NCI-H2029 (cell line): ENCODE data around the gene CKAP4.

Experiments
- DNase-seq: peaks from one replicate; lab custom pipeline; 2025; lab: John Stamatoyannopoulos, UW

CKAP4 gene

DNA sequence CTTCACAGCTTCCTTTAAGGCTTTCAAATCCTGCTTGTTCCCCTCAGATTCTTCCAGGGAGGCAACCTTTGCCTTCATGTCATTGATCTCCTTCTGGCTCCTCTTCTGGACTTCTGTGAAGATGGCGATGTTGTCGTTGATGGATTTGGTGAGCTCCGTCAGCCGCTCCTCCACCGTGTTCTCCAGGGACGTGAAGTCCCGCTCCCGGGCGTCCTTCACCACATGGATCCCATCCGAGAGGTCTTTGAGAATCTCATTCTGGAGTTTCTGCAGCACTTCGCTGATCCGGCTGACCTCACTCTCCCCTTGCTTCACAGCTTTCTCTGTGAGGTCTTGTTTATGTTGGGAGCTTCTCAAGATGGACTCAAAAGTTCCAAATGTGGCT, 7.9 kb downstream of the CKAP4 start:
- no peak for DNase-seq

DNA sequence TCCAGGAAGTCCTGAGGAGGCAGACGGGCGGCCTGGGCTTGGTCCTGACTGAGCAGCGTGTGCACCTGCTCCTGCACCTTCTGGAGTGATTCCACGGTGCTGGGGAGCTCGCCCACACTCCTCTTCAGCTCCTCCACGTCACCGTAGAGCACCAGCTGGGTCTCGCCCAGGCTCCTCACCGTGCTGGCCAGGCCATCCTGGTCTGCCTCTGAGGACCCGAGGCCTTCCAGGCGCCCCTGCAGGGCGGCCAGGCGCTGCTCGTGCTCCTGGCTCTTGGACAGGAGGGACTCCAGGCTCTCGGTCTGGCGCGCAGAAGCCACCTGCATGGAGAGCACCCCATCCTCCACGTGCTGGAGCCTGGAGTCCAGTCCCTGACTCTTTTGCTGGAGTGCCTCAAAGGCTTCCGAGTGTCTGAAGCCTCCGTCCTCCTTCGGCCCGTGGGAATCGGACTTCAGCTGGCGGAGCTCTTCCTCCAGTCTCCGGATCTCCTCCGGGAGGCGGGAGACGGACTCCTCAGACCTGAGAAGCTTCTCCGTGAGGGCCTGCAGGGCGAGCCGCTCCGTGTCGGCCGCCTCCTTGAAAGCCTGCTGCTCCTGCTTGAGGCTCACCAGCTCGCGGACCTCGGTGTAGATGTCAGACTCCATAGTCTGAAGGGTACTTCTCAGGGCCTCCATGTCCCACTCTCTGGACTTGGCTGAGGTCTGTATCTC, 8.4 kb downstream of the CKAP4 start:
- DNase-seq: no peak

DNA sequence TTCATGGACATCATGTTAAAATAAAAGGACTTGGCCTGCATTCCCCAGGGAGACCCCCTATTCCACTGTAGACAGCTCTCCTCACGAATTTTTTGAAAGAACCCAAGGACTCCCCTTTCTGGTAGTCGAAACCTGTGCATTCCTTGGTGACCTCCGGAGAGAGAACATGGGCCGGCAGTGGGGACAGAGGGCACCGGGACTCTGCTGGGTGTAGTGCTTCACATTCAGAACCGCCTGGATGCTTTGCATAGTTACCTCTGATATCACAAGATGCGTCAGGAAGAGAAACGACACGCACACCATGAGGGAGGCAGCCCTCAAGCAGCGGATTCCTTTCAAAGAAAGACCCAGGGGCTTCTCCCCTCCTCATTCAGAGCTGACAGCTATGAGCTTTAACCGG, 9.7 kb downstream of the CKAP4 start:
- no peak for DNase-seq

DNA sequence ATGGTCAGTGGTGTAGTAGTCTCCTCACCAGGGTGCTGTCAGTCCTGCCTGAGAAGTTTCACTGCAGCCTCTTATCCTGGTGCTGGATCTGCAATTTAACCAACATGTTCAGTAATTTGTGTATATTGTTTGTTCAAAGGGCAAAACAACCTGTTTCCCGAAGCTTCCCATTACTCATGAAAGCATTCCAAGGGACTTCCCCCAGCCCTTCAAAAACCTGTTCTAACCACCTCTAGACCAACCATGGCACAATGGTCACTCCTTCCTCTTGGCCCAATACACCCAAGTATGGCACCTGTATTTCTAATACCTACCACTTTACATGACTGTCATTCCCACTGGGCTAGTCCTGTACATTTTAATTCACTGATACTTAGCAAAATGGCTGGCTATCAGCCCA, 12.1 kb downstream of the CKAP4 start:
- DNase-seq: no peak

DNA sequence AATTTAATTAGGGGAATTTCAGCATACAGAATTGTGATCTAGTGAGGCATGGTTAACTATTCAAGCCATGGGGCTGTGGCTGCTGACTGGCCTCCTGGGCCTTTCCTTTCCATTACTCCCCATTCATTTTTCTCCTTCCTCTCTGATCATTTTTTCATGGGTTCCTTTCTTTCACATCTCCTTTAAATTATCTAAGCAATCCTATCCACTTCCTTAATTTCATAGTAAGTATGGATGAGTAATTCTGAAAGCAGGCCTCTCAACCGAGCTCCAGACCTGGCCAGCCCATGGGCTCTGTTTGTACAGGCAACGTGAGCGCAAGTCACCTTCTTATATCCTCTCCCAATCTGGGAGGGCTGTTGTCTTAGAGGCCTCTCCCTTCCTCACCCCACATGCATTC, 13.4 kb downstream of the CKAP4 start:
- no peak for DNase-seq

DNA sequence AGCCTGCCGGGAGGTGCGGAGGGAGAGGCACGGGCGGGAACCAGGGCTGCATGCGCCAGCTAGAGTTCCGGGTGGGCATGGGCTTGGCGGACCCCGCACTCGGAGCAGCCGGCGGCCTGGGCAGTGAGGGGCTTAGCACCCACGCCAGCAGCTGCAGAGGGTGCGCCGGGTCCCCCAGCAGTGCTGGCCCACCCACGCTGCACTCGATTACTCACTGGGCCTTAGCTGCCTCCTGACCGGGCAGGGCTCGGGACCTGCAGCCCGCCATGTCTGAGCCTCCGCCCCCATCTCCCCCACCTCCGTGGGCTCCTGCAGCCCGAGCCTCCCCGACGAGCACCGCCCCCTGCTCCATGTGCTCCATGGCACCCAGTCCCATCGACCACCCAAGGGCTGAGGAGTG, 14.8 kb downstream of the CKAP4 start:
- DNase-seq: no peak

DNA sequence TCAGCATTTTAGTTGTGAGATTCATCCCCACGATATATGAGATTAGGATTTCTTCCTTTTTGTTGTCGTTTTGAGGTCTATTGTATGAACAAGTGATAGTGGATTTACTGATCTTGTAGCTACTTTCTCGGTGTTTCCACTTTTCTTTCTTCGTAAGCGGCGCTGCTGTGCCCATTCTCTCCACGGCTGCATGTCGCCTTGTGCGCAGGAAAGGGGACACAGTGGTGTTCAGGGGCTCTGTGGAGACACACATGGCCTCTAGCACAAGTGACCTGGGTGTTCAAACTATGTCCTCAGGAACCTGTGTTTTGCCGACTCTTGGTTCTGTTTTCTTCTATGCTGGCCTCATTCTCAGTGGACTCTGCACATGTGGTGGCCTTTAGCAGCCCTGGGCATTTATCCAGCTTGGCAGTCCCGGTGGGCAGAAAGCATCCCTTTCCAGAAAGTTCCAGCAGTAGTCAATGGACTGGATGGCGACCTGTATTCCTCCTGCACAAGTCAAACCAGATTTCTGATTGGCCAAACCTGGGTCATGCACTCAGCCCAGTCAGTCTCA, 18.7 kb downstream of the CKAP4 start:
- DNase-seq: no peak

DNA sequence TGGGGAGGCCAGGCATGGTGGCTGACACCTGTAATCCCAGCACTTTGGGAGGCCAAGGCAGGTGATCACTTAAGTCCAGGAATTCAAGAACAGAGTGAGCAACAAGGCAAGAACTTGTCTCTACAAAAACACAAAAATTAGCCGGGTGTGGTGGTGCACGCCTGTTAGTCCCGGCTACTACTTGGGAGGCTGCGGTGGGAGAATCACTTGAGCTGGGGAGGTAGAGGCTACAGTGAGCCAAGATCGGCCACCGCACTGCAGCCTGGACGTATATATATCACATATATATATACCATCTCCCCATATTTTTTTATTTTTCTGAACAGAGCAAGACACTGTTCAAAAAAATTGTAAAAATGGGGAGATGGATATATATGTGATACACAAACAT, 19.5 kb downstream of the CKAP4 start:
- no peak for DNase-seq

DNA sequence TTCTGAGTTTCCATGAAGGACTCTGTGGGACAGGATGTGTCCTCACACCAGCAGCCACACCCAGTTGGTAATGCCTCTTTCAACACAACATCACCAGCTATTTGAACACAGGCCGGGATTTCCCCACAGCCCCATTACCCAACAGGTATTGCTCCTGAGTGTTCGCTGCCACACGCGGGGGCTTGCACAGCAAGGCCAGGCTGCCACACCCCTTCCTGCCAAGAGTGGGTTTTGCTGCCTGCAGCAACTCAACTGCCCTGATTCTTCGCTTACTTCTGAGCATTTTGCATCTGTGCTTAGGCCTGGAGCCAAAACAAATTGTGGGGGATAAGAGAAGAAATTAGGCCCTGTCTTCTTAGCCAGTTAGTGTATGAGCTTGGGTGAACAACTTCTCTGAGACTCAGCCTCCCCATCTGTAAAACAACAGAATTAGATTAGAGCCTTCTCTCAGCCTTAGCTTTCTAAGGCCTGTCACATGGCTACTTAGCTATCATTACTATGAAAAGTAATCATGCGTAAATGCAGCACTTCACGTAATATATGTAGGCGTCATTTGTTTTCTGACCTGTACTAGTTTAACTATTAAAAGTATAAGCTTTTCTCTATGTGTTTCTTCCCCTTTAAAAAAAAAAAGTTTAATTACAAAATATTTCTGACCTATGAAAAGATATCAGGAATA, 20.0 kb downstream of the CKAP4 start:
- DNase-seq: no peak

DNA sequence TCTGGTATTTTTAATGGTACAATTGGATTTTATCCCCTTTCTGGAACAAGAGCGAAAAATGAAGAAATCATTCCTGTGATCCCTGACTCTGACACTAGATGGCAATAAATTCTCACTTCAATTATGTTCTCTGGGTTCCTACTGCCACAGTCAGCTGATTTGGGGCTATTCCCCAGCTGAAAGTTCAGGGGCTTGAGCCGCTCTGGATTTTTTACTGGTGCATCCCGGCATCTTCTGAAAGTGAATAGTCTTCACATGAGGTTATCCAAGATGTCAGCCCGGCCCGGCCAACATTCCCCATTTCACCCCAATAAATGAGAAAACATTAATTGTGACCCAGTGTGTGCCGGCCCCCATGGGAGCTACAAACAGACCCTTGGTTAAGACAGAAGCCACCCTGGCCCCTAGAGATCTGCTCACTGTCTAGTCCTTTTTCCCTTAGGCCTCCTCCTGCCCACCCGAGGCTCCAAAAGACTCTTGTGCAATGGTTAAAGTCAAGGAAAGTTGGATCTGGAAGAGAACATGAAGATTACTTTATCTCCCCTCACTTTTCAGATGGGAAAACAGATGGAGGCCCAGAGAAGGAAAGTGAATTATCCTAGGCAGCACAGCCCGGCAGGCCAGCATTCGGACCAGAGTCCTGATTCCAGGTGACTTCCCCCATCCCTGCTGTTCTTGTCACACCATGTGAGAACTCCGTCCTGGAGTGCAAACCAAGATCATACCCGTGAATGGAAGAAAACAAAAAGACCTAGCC, 20.8 kb downstream of the CKAP4 start:
- peak; percentile 57 for DNase-seq

DNA sequence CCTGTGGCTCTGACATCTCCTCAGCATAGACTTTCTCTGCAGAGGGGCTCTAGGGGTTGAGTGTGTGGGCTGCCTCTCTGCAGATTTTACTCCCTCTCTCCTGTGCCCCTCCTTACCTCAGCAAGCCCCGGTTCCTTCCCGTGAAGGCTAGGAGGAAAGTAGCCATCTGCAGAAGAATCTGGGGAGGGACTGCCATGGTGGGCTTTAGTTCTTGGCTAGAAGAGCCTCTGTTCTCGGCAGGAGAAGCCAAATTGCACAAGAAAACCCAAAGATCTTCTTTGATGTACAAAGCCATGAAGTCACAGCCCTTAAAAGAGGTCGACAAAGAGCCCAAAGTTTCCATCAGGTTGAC, 23.5 kb downstream of the CKAP4 start:
- no peak for DNase-seq

DNA sequence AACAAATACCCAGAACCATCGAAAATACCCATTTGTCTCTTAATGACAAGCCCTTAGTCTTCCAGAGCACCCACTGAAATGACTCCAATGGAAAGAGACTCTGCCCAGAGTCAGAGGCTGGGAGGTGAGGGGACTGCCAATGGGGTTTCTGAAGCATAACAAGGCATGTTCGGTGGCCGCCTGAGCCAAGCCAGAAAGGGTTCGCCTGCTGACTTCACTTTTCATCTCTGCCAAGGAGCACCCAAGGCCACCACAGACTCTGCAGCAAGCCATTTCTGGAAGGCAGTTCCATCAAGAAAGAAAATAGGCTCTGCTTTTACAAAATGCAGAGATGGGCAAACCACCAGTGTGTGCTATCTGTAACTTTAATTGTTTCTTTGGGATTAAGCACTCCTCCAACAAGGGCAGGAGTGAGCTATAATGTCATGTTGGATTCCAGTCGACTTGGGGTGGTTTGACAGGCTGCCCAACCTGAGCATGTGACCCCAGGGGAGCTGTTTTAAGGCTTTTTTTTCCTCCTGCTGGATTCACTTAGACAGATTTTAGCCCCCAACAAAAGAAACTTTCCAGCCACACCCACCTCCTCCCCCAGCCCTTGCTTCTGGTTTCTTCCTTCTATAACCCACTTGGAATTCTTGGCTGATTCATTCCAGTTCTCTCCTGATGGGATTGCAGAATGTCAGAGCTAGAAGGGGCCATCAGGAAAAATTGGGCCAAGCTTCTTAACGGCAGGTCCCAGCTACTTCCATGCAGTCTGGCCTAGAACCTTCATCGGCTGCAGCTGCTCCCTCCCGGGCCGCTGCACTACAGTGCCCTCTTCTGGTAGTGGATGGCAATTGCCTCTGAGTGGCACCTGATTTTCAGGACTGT, 24.1 kb downstream of the CKAP4 start:
- peak; percentile 52 for DNase-seq

DNA sequence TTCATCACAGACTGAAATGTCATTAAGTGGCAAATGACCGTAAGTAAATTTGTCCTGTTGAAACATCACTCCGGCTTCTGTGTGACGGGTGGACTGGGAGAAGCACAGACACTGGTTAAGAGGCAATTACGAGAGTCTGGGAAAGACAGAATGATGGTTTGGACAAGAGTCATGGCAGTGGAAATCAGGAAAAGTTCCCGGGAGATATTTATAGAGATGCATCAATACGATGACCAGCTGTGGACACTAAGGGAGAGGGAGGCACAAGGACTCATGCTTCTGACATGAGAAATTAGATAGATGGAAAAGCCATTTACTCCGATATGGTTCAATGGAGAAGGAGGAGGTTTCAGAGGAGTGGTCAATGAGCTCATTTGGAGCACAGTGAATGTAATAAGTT, 27.3 kb downstream of the CKAP4 start:
- no peak for DNase-seq

DNA sequence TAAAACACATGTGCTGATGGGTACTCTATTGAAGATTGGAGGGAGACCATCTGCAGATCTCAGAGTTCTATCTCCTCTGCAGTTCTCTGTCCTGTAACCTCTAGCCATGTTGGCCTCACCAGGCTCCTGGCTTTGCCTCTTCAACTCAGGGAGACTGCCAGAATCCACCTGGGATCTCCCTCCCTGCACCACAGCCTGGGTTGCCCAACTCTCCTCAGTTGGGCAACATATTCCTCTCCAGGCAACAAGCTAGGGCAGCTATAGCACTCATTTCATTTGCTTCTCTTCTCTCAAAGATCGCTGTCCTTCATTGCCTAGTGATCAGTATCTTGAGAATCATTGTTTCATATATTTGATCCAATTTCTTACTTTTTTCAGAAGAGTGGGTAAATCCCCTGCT, 28.8 kb downstream of the CKAP4 start:
- DNase-seq: no peak

DNA sequence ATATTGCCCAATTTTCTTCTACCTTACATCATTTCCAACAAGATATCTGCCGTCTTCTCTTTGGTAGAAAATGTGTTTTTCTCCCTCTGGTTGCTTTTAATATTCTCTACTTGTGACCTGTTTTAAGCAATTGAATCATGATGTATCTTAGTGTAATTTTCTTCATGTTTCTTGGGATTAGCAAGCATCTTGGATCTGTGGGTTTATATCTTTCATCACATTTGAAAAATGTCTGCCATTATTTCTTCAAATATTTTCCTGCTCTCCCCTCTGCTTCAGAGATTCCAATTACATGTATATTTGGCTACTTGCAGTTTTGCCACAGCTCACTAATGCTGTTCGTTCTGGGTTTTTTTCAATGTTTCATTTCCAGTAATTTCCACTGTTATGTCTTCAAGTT, 30.1 kb downstream of the CKAP4 start:
- DNase-seq: no peak

DNA sequence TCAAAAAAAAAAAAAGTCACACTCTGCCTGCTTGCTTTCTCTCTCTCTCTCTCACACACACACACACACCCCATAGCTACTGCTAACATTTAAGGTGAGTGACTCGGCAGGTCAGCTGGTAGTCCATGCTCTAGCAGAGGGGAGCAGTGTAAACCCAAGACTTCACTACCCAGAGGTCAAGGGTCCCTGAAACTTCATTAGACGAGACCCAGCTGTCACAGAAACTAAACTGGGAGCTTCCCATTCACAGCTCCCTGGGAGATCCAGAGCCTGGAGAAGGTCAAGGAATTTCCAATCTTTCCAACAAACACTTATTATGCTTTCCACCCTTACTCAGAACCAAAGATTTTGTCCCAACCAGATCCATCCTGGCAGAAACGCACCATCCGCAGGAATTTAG, 33.2 kb downstream of the CKAP4 start:
- no peak for DNase-seq

DNA sequence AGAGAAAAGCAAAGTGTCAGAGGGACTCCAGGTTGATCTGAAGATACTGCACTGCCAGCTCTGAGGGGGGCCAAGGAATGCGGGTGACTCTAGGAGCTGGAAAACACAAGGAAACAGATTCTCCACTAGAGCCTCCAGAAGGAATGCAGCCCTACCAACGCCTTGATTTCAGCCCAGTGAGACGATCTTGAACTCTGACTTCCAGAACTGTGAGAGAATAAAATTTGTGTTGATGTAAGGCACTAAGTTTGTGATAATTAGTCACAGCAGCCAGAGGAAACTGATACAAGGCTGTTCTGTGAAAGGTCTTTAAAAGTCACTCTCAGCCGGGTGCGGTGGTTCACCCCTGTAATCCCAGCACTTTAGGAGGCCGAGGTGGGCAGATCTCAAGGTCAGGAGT, 34.2 kb downstream of the CKAP4 start:
- DNase-seq: no peak

DNA sequence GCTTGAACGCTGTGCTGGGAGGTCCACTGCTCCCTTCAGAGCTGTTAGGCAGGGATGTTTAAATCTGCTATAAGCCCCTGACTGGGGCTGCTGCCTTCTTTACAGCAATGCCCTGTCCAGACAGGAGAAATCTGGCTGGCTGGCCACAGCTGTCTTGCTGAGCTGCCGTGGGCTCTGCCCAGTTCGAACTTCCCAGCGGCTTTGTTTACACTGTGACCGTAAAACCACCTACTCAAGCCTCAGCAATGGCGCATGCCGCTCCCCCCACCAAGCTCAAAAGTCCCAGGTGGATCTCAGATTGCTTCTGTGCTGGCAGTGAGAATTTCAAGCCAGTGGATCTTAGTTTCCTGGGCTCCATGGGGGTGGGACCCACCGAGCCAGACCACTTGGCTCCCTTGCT, 35.8 kb downstream of the CKAP4 start:
- no peak for DNase-seq

DNA sequence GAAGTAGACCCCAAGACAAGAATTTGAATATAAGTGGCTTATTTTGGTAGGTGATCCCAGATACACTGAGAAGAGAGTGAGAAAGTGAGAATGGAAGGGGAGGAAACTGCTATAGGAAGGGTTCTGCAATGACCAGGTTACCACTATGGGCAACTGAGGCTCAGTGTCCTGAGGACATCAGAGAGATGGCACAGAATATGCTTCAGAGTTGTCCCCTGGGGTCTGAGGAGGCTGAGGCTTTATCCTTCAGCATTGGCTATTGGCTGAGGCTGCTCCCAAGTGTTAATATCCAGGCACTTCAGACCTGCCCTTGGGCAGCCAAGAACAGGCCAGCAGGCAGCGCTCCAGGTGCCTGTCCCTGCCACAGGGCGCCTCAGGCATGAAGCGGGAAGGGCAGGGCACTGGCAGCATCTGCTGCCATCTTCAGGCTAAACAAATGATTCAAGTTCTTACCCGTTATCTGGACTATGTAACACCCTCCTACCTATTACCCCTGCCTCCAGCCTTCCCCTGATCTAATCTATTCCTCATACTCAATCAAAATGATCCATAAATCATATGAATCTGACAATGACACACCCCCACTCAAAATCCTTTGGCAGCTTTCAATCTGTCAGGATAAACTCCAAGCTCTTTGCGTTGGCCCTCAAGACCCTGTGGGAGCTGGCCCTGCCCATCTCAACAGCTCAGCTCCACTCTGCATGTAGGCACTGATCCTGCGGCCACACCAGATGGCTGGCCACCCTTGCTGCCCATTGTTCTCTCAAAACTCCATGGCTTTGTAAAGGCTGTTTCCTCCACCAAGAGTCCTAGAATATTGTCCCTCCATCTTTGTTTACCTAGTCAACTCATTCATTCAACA, 42.4 kb downstream of the CKAP4 start:
- DNase-seq: peak; percentile 25

DNA sequence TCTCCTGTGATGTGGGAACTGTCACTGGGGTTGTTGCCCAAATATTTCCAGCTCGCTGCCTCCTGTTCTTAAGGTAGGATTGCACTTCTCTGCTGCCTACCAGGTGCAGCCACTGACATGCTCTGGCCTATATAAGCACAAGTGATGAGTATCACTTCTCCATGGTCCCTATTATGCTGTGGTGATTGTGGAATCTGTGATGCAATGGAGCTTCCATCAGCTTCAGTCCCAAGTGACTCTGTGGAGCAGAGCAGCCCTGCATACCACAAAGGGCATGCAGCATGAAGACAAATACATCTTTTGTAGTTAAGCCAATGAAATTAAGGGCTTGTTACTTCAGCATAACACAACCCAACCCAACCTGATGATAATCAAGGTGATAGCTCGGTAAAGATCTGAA, 43.5 kb downstream of the CKAP4 start:
- no peak for DNase-seq
